Measurements from ENCODE around the gene FOXJ3. TPM values are rescaled to one million over a fixed set of nuclear protein-coding genes. Genes with fewer than 3 reads are reported as not detected.

FOXJ3 gene
- total RNA-seq, 1 donor: 37.3 TPM

DNA sequence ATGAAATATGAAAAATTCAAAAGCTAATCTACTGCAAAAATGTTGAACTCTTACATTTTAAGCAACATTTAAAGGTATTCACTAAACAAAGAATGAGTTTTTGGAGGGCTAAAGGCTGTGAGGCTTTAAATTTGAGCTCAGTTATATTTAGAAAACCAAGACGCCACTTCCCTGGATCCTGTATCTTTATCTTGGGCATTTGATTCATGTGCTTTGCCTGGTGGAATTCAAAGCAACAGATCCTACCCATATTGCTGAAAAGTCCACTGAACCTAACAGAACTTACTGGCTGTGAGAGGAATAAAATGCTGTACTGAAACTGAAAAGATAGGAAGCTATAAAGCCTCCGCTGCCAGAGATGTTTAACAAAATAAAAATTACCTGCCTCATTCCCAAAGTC, 14.3 kb downstream of the FOXJ3 start:
- TF ChIP-seq, protein P1, sequence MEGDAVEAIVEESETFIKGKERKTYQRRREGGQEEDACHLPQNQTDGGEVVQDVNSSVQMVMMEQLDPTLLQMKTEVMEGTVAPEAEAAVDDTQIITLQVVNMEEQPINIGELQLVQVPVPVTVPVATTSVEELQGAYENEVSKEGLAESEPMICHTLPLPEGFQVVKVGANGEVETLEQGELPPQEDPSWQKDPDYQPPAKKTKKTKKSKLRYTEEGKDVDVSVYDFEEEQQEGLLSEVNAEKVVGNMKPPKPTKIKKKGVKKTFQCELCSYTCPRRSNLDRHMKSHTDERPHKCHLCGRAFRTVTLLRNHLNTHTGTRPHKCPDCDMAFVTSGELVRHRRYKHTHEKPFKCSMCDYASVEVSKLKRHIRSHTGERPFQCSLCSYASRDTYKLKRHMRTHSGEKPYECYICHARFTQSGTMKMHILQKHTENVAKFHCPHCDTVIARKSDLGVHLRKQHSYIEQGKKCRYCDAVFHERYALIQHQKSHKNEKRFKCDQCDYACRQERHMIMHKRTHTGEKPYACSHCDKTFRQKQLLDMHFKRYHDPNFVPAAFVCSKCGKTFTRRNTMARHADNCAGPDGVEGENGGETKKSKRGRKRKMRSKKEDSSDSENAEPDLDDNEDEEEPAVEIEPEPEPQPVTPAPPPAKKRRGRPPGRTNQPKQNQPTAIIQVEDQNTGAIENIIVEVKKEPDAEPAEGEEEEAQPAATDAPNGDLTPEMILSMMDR (IDR thresholded peaks at IDR 0.05; ENCODE audit: extremely low read depth, low read depth, low read length): no peak
- peaks cover 70% of the 10 kb centered on the region for H4K20me1 ChIP-seq (ENCODE audit: insufficient read depth, low read length)
- no peak for DNase-seq (ENCODE audit: insufficient read length, low spot score, missing footprints)

DNA sequence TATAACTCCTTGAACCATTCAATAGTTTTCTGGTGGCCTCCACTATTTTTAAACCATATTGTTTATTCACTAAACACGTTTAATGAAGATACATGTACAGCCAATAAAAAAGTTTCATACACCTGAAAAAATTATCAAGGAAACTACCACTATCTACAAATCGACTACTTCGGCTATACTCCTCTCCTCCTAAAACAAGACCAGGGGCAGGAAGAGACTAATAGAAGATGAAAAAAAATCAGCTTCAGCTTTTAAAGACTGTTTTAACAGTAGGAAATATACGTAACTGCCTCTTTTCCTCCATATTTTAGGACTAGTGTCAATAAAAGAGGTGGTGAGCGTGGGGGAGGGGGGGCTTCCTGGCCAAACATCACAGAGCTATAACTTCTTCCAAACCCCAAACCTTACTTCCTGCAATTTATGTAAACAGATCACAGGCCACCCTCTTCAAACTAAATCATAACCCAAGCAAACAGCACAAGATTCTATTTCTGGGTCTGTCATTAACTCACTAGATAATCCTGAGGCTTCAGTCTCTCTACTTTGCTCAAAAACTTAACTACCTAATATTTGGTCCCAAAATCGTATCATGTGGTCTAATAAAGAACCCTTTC, 15.1 kb downstream of the FOXJ3 start:
- Histone ChIP-seq H3K4me3 (ENCODE audit: insufficient read depth, low read length) (no peak overlapping the region), H2AFZ (ENCODE audit: low read length) (no peak overlapping the region), H3K27me3 (ENCODE audit: insufficient read depth, low read length) (no peaks in the 10 kb centered on the region), H3K36me3 (ENCODE audit: insufficient read depth, low read length) (no peaks in the 10 kb centered on the region), H3K79me2 (ENCODE audit: insufficient read depth, low read length) (peaks cover 89% of the 10 kb centered on the region), H4K20me1 (ENCODE audit: insufficient read depth, low read length) (peaks cover 71% of the 10 kb centered on the region), H3K4me1 (ENCODE audit: insufficient read depth, low read length) (peaks cover 28% of the 10 kb centered on the region), H3K9me3 (ENCODE audit: low read depth, low read length) (no peaks in the 10 kb centered on the region), H3K4me2 (ENCODE audit: insufficient read depth, low read length) (peak overlapping the region; percentile 64), H3K27ac (ENCODE audit: low read depth, low read length) (peak overlapping the region; percentile 55)
- DNase-seq (ENCODE audit: insufficient read length, low spot score, missing footprints): no peak
- TF ChIP-seq, protein P1 (IDR thresholded peaks at IDR 0.05; ENCODE audit: extremely low read depth, low read depth, low read length): no peak

More for the DNA sequence above, 14.3 kb downstream of the FOXJ3 start:
- no peak overlapping the region for H3K27ac ChIP-seq (ENCODE audit: low read depth, low read length)
- no peak overlapping the region for H2AFZ ChIP-seq (ENCODE audit: low read length)
- H3K9me3 ChIP-seq (ENCODE audit: low read depth, low read length): no peaks in the 10 kb centered on the region
- no peak overlapping the region for H3K4me2 ChIP-seq (ENCODE audit: insufficient read depth, low read length)
- H3K36me3 ChIP-seq (ENCODE audit: insufficient read depth, low read length): no peaks in the 10 kb centered on the region
- no peak overlapping the region for H3K4me3 ChIP-seq (ENCODE audit: insufficient read depth, low read length)
- no peaks in the 10 kb centered on the region for H3K27me3 ChIP-seq (ENCODE audit: insufficient read depth, low read length)
- peaks cover 28% of the 10 kb centered on the region for H3K4me1 ChIP-seq (ENCODE audit: insufficient read depth, low read length)
- peaks cover 89% of the 10 kb centered on the region for H3K79me2 ChIP-seq (ENCODE audit: insufficient read depth, low read length)

DNA sequence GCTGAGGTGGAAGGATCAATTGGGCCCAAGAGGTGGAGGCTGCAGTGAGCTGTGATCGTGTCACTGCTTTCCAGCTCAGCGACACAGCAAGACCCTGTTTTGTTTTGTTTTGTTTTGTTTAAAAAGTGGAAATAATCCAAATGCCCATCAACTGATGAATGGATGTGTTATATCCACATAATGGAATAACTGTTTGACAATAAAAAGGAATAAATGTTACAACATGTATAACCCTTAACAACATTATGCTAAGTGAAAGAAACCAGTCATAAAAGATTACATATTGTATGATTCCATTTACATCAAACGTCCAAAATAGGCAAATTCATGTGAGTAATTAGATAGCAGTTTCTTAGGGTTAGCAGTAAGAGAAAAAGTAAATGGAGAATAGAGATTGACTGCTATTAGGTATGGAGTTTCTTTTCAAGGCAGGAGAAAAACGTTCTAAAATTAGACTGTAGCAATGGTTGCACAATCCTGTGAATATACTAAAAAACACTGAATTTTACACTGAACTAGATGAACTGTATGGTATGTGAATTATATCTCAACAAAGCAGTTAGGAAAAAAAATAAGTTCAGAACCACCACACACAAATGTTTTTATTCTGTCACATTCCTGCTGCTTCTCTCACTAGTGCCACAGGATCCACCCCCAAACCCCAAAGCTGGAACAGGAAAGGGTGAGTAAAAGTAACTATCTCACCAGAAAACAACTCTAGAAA, 15.7 kb downstream of the FOXJ3 start:
- H3K9me3 ChIP-seq (ENCODE audit: low read depth, low read length): no peaks in the 10 kb centered on the region
- peak; percentile 70 for DNase-seq (ENCODE audit: insufficient read length, low spot score, missing footprints)
- TF ChIP-seq, protein P1 (IDR thresholded peaks at IDR 0.05; ENCODE audit: extremely low read depth, low read depth, low read length): no peak

DNA sequence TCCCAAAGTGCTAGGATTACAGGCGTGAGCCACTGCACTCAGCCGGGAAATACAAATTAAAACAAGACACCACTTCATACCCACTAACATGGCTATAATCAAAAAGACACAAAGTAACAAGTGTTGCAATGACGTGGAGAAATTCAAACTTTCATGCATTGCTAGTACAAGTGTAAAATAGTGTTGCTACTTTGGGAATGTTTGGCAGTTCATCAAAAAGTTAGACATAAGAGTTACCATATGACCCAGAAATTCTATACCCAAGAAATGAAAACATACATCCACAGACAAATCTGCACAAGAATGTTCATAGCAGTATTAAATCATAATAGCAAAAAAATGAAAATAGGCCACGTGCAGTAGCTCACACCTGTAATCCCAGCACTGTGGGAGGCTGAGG, 16.4 kb downstream of the FOXJ3 start:
- DNase-seq (ENCODE audit: insufficient read length, low spot score, missing footprints): no peak
- Histone ChIP-seq H3K4me3 (ENCODE audit: insufficient read depth, low read length) (no peak overlapping the region), H3K27me3 (ENCODE audit: insufficient read depth, low read length) (no peaks in the 10 kb centered on the region), H4K20me1 (ENCODE audit: insufficient read depth, low read length) (peaks cover 75% of the 10 kb centered on the region), H3K79me2 (ENCODE audit: insufficient read depth, low read length) (peaks cover 93% of the 10 kb centered on the region), H2AFZ (ENCODE audit: low read length) (no peak overlapping the region), H3K4me2 (ENCODE audit: insufficient read depth, low read length) (no peak overlapping the region), H3K9me3 (ENCODE audit: low read depth, low read length) (no peaks in the 10 kb centered on the region), H3K36me3 (ENCODE audit: insufficient read depth, low read length) (no peaks in the 10 kb centered on the region), H3K4me1 (ENCODE audit: insufficient read depth, low read length) (peaks cover 28% of the 10 kb centered on the region), H3K27ac (ENCODE audit: low read depth, low read length) (no peak overlapping the region)
- TF ChIP-seq, protein P1 (IDR thresholded peaks at IDR 0.05; ENCODE audit: extremely low read depth, low read depth, low read length): no peak

More for the DNA sequence above, 15.7 kb downstream of the FOXJ3 start:
- peaks cover 89% of the 10 kb centered on the region for H3K79me2 ChIP-seq (ENCODE audit: insufficient read depth, low read length)
- peaks cover 28% of the 10 kb centered on the region for H3K4me1 ChIP-seq (ENCODE audit: insufficient read depth, low read length)
- H4K20me1 ChIP-seq (ENCODE audit: insufficient read depth, low read length): peaks cover 71% of the 10 kb centered on the region
- peak overlapping the region; percentile 64 for H3K4me2 ChIP-seq (ENCODE audit: insufficient read depth, low read length)
- H2AFZ ChIP-seq (ENCODE audit: low read length): no peak overlapping the region
- no peaks in the 10 kb centered on the region for H3K36me3 ChIP-seq (ENCODE audit: insufficient read depth, low read length)
- peak overlapping the region; percentile 55 for H3K27ac ChIP-seq (ENCODE audit: low read depth, low read length)
- H3K27me3 ChIP-seq (ENCODE audit: insufficient read depth, low read length): no peaks in the 10 kb centered on the region
- peak overlapping the region; percentile 3 for H3K4me3 ChIP-seq (ENCODE audit: insufficient read depth, low read length)

Data from osteoblast (primary cell).